KMS-11 (cell line): Measurements from ENCODE around the gene PRPF40A.

Source experiments
- H2AFZ ChIP-seq: fragments of 200-600 bp; sonication (generic); 2 replicates; pipeline ENCODE4 v1.6.1; 2016; ENCODE audit warnings: antibody characterized with exemption, mixed run types, low read depth
- H3K27ac ChIP-seq: fragments of 200-600 bp; sonication (generic); 2 replicates; pipeline ENCODE4 v1.6.1; 2016; ENCODE audit warnings: mild to moderate bottlenecking, mixed run types
- H3K27me3 ChIP-seq: fragments of 200-600 bp; sonication (generic); 2 replicates; pipeline ENCODE4 v1.6.1; 2017; ENCODE audit warnings: mild to moderate bottlenecking, low read depth, mixed run types, moderate library complexity; ENCODE audit not compliant: insufficient read depth
- H3K36me3 ChIP-seq: fragments of 200-600 bp; sonication (generic); 2 replicates; pipeline ENCODE4 v1.6.1; 2017; ENCODE audit warnings: mild to moderate bottlenecking, mixed run types; ENCODE audit not compliant: insufficient read depth
- H3K4me1 ChIP-seq: fragments of 200-600 bp; sonication (generic); 2 replicates; pipeline ENCODE4 v1.6.1; 2016; ENCODE audit warnings: mild to moderate bottlenecking, low read depth, mixed run types; ENCODE audit not compliant: poor library complexity, severe bottlenecking
- H3K4me2 ChIP-seq: fragments of 200-600 bp; sonication (generic); 2 replicates; pipeline ENCODE4 v1.7.0; 2016; ENCODE audit warnings: mild to moderate bottlenecking, mixed run types
- H3K4me3 ChIP-seq: fragments of 200-600 bp; sonication (generic); IDR thresholded peaks from 2 replicates; pipeline ENCODE4 v1.6.1; 2017; ENCODE audit warnings: low read depth, low read length, mixed read lengths; ENCODE audit not compliant: insufficient read depth
- H3K79me2 ChIP-seq: fragments of 200-600 bp; sonication (generic); 2 replicates; pipeline ENCODE4 v1.6.1; 2016; ENCODE audit warnings: low read depth, mixed run types; ENCODE audit not compliant: insufficient read depth
- H3K9ac ChIP-seq: fragments of 200-600 bp; sonication (generic); 2 replicates; pipeline ENCODE4 v1.6.1; 2016; ENCODE audit warnings: mild to moderate bottlenecking, mixed run types
- H4K20me1 ChIP-seq: fragments of 200-600 bp; sonication (generic); 2 replicates; pipeline ENCODE4 v1.6.1; 2016; ENCODE audit warnings: mild to moderate bottlenecking, mixed run types; ENCODE audit not compliant: insufficient read depth
- CTCF ChIP-seq: fragments of 200-600 bp; sonication (generic); conservative IDR thresholded peaks from 2 replicates; pipeline ENCODE4 v1.6.1; 2017; ENCODE audit warnings: low read depth, mild to moderate bottlenecking, antibody characterized with exemption, low read length, moderate library complexity, mixed read lengths

The PRPF40A gene

DNA sequence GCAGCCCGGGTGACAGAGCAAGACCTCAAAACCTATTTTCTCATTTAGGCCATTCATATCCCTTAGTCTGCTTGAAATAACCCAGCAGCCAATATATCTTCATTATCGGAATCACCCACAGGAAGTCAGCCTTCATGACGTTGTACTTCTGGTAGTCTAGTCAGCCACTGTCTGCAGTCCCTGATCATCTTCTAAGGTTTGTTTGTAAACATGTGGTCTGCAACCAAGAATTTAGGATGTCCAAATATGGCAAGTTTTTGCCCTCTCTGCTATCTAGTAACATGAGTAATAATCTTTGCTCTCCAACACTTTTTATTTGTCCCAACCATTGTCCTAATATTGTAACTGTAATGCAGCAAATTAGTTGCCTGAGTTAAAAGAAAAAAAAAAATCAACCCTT lies 92.5 kb downstream of the PRPF40A start:
- Histone ChIP-seq H4K20me1 (no peaks in the 10 kb centered on the region), H3K4me2 (no peak overlapping the region), H3K79me2 (no peaks in the 10 kb centered on the region), H3K4me3 (no peak overlapping the region), H3K27me3 (no peaks in the 10 kb centered on the region), H3K9ac (no peak overlapping the region), H2AFZ (no peak overlapping the region), H3K36me3 (no peaks in the 10 kb centered on the region), H3K27ac (no peak overlapping the region), H3K4me1 (peaks cover 8% of the 10 kb centered on the region)
- TF ChIP-seq CTCF, result no peak

DNA sequence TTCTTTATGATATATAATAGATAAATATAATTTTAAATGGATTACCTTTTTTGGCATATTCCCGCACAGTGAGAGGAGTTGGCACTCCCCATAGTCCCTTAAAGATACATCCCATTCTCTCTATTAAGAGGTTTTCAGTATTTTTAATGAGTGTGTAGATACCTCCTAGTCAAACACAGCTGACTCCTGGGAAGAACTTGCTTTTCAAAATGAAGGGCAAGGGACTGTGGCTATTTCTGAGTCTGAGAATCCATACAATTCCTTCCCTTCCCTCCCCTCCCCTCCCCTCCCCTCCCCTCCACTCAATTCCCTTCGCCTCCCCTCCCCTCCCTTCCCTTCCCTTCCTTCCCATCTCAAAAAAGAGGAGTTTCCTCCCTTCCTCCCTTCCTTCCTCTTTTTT lies 93.5 kb downstream of the PRPF40A start:
- no peak for TF ChIP-seq CTCF
- no peak overlapping the region for H3K4me3 ChIP-seq
- H3K27me3 ChIP-seq, result no peaks in the 10 kb centered on the region
- no peak overlapping the region for H3K4me2 ChIP-seq
- H3K27ac ChIP-seq, result no peak overlapping the region
- no peaks in the 10 kb centered on the region for H3K79me2 ChIP-seq
- H4K20me1 ChIP-seq, result no peaks in the 10 kb centered on the region
- no peaks in the 10 kb centered on the region for H3K36me3 ChIP-seq
- peaks cover 8% of the 10 kb centered on the region for H3K4me1 ChIP-seq
- no peak overlapping the region for H3K9ac ChIP-seq
- no peak overlapping the region for H2AFZ ChIP-seq

DNA sequence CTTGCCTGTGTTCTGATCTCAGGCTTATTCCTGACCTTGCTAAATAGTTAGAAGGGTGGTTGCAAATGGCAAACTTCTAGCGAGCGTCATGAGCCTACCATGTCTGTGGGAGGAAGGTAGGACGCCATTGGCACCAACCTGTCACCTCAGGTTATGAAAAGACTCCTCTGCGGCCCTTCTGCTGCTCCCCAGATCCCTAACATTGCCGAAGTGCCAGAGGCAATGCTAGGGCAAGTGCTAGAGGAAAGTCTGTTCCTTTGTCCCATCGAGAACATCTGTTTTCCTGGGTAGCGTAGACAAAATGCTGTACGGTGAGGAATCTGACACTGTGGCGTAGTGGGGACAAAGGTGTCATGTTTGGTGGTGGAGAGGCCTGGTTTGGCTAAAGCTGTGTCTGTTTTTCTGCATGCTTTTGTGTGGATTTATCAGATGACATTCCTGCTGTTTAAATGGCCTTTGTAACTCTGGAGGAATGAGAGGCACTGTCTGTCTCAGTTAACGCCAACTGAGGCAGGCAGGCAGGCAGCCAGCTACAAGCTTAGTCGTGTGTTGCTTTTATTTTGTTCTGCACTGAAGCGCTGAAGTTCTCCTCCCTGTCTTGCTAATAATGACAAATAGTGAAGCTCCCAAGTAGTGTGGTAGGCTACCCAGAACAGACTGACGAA lies 94.1 kb downstream of the PRPF40A start:
- H2AFZ ChIP-seq, result no peak overlapping the region
- H4K20me1 ChIP-seq, result no peaks in the 10 kb centered on the region
- H3K27me3 ChIP-seq, result no peaks in the 10 kb centered on the region
- H3K4me2 ChIP-seq, result no peak overlapping the region
- no peaks in the 10 kb centered on the region for H3K79me2 ChIP-seq
- no peak overlapping the region for H3K9ac ChIP-seq
- no peak for TF ChIP-seq CTCF
- peaks cover 8% of the 10 kb centered on the region for H3K4me1 ChIP-seq
- H3K27ac ChIP-seq, result no peak overlapping the region
- no peak overlapping the region for H3K4me3 ChIP-seq
- no peaks in the 10 kb centered on the region for H3K36me3 ChIP-seq

DNA sequence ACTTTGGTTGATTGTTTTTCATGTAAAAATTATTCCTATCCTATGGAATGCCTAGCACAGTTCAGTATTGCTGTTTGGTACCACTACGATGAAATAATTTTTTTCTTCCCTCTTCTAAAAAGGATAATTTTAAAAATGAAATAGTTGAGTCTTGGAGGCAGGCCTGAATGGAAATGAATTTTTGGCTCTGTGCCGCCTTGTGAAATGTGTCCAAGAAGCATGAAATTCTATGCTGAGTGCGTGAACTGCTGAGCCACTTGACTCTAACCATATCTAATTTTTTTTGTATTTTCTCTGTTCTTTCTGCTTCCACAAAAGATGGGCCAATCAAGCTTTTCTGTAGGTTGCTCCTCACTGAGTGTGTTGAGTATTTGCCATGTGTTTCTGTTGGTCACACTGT lies 95.0 kb downstream of the PRPF40A start:
- H2AFZ ChIP-seq, result no peak overlapping the region
- H3K27ac ChIP-seq, result no peak overlapping the region
- no peak overlapping the region for H3K4me2 ChIP-seq
- peaks cover 1% of the 10 kb centered on the region; the same call in 1 of the 2 replicates for H3K36me3 ChIP-seq
- H4K20me1 ChIP-seq, result no peaks in the 10 kb centered on the region
- no peaks in the 10 kb centered on the region for H3K27me3 ChIP-seq
- H3K4me3 ChIP-seq, result no peak overlapping the region
- H3K4me1 ChIP-seq, result peaks cover 8% of the 10 kb centered on the region
- H3K79me2 ChIP-seq, result no peaks in the 10 kb centered on the region
- TF ChIP-seq CTCF, result no peak
- no peak overlapping the region for H3K9ac ChIP-seq
